NCI-H2029 treated with DMSO at 0.1 percent for 48 hours (cell line): Measurements from ENCODE around the gene ZWINT.

ENCODE experiments used
- DNase-seq: peaks from one replicate; lab custom pipeline; 2025; lab: John Stamatoyannopoulos, UW

ZWINT gene, protein sequence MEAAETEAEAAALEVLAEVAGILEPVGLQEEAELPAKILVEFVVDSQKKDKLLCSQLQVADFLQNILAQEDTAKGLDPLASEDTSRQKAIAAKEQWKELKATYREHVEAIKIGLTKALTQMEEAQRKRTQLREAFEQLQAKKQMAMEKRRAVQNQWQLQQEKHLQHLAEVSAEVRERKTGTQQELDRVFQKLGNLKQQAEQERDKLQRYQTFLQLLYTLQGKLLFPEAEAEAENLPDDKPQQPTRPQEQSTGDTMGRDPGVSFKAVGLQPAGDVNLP

GRCh38 chr10:56360967-56361612 is at the start of gene ZWINT:
Gene ZWINT, minus strand, starts transcription at chr10:56361259. Its CDS starts 23 bp downstream, at chr10:56361236.
- peak; percentile 62 for DNase-seq

DNA sequence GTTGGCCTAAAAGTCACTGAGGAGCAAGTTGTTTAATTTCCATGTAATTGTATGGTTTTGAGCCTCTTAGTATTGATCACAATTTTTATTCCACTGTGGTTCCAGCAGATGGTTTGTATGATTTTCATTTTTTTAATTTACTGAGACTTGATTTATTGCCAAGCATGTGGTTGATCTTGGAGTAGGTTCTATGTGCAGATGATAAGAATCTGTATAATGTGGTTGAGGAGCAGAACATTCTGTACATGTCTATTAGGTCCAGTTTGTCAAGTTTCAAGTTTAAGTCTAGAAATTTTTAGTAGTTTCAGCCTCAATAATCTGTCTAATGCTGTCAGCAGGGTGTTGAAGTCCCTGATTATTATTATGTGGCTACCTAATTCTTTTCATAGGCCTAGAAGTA is 22.7 kb upstream of the ZWINT start:
- DNase-seq, result no peak

DNA sequence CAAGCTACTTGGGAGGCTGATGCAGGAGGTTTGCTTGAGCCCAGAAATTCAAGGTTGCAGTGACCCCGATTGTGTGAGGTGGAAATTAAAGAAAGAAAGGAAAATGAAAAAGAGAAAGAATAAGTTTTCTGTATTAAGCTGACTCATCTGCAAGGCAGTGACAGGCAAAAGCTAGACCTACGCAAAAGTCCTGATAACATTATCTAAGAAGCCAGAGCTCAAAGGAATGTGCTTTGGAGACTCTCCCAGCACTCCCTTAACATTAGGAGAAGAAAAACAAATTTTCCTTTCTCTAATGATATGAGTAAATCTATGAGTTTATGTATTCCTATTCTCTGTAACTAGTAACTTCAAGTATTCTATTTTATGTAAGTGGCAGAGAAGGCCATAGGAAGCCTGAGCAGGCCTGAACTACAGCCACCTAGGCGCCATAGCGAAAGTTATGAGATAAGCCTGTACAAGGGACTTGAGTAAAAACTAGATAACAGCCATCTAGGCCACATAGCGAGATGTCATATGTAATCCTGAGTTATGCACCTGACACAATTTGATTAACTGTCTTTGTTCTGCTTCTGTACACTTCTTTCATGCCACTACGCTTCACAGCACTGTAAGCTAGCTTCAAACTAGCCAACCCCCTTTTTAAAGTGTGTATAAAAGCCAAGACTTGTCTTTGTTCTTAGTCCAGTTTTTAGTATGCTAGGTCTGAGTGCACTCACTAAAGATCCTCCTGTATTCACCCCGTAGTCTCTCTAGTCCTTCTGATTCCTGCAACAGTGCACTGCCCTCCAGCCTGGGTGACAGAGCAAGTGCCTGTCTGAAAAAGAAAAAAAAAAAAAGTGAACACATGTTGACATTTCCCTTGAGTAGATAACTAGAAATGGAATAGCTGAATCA is 9.4 kb upstream of the ZWINT start:
- no peak for DNase-seq

DNA sequence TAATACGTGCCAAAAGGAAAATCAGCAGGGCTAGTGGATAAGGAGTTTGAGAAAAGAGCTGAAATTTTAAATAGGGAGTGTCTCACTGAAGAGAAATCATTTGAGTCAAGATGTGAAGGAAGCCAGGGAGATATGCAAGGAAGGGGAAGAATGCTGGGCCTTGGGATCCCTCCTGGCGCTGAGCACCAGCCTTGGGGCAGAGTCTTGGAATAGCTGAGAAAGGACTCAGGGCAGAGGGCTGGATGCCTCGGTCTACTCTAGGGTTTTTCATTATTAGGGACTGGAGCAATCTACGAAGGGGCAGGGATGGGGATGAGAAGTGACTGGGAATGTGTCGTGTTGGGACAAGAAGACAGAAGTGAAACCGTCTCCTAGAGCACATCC is 484 bp downstream of the ZWINT start:
- DNase-seq, result no peak

DNA sequence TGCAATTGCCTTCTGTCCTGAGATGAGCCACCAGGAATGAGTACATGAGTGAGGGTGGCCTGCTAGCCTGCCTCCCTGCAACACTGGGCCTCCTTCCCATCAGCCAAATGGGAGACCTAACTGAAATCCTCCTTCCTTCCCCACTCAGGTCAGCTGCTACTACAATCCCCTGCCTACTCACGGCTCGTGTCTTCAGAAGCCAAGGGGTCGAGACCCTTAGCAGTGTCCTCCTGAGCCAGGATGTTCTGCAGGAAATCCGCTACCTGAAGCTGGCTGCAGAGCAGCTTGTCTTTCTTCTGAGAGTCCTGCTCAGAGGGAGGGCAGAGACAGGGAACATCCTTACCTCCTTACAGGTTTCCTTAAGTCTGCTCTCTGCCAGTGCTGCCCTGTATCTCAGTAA is 1.2 kb downstream of the ZWINT start:
- DNase-seq, result no peak

DNA sequence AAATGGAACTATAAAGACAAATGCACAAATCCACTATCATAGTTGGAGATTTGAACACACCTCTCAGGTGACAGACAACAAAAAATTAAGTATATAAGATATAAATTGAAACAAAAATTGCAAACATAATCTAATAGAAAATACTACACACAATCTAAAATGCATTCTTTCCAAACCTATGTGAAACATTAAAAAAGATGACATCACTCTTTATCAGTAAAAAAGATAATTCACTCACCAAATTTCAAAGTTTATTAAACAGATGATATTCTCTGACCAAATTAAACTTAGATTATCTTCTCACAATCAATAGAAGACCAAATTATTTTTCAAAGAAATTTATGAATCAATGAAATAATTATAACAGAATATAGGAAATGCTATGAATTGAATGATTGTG is 4.0 kb downstream of the ZWINT start:
- no peak for DNase-seq

DNA sequence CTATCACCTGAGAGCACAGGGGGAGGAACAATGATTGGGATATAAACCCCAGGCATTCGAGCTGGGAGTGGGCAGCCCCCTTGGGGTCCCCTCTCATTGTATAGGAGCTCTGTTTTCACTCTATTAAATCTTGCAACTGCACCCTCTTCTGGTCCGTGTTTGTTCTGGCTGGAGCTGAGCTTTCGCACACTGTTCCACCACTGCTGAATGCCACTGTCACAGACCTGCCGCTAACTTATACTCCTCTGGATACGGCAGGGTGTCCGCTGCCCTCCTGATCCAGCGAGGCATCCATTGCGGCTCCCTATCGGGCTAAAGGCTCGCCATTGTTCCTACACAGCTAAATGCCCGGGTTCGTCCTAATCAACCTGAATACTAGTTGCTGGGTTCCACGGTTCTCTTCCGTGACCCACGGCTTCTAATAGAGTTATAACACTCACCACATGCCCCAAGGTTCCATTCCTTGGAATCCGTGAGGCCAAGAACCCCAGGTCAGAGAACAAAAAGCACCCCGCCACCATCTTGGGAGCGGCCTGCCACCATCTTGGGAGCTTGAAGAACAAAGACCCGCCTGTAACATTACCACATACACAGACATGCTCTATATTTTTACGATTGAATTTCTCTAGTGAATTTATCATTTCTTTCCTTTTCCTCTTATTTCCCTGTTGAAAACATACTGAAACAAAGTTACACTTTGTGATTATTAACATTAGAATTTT is 9.0 kb downstream of the ZWINT start:
- DNase-seq, result no peak

- no peak for DNase-seq
Measured at GRCh38 chr10:56349611-56350010, 11.4 kb downstream of the ZWINT start.

GRCh38 chr10:56348101-56348500 is 13.0 kb downstream of the ZWINT start:
- DNase-seq, result no peak

GRCh38 chr10:56346845-56347415 is 14.1 kb downstream of the ZWINT start:
- no peak for DNase-seq

DNA sequence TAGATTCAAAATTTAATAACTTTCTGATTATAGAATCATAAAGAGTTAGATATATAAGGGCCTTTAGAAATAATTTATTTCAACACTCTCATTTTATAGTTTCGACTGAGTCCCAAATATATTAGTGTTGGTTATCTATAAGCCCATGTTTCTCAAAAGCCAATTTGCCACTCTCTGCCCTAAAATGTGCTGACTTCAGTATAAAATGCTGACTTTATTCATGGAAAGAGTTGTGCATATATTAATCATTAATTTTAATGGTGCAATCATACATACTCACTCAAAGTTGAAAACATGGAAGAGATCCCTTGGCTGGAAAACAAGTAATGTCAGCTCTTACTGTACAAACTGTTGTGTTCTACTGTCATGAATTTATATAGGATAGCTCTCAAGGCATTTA is 19.4 kb downstream of the ZWINT start:
- DNase-seq, result no peak

- DNase-seq, result no peak
Measured at GRCh38 chr10:56329961-56330360, 31.1 kb downstream of the ZWINT start.

GRCh38 chr10:56327118-56327517 is 33.9 kb downstream of the ZWINT start:
- no peak for DNase-seq

DNA sequence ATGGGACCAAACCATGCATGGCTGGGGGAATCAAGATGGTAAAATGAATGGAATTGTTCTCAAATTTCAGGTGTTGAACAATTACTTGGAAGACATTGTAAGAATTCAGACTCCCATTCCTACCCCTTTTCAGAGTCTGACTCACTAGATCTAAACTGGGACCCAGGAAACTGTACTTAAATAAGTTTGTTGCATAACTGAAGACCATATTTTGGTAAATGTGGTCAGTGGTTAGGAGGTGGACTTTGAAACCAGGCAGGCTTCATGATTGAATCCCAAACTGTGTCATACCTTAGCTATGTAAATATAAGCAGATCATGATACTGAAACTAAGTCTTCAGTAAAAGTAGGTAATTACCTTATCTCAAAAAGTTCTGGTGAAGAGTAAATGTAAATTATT is 41.7 kb downstream of the ZWINT start:
- no peak for DNase-seq

GRCh38 chr10:56318816-56319215 is 42.2 kb downstream of the ZWINT start:
- DNase-seq, result no peak

DNA sequence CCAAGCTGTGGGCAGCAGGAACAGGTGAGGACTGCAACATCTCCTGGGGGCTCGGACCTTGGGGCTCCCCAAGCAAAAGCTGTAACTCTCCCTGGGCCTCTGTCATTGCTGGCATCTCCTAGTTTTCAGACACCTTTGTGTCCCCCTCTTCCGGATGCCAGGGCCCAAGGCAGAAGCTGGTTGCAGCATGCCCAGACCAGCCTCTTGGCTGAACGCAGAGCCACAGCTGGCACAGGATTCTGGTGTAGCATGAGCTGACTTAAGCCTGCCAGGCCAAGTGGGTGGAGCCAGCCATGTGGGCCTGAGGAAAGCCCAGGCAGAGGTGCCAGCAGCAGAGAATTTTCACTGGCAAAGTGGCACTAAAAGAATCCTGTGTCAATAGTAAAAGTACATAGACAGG is 43.5 kb downstream of the ZWINT start:
- DNase-seq, result no peak

DNA sequence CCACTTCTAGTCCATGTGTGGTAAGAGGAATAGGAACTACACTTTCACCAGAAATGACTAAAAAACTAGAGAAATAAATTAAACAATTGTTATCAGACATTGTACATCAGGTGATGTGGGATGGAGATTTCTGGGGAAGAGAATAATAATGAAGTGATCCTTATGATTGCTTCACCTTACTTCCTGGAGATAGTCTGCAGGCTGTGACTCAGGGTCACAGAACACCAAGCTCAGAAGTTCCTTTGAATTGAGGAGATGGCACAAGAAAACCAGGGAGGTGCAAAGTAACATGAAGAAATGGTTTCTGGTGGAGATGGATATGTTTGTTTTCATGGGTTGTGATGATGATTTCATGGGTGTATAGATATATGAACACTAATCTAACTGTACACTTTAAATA is 44.5 kb downstream of the ZWINT start:
- no peak for DNase-seq
